Neural crest cell (in vitro differentiated cells): ENCODE data around the gene VWA3A. TPM values are rescaled to one million over a fixed set of nuclear protein-coding genes. Genes with fewer than 3 reads are reported as not detected.

Experiments
- DNase-seq: peaks from one replicate; pipeline ENCODE4 v3.0.0; 2021; ENCODE audit warnings: low read depth, mixed read lengths, low spot score
- H3K27ac Mint-ChIP-seq: one replicate; pipeline ENCODE4 v1.8.0; 2021; ENCODE audit warnings: mild to moderate bottlenecking, mixed read lengths; ENCODE audit not compliant: unreplicated experiment
- H3K27me3 Mint-ChIP-seq: 2 replicates; pipeline ENCODE4 v1.8.0; 2021; ENCODE audit warnings: low read depth, mild to moderate bottlenecking, mixed read lengths
- H3K36me3 Mint-ChIP-seq: 2 replicates; pipeline ENCODE4 v1.8.0; 2021; ENCODE audit warnings: low read depth, mild to moderate bottlenecking, mixed read lengths
- H3K4me1 Mint-ChIP-seq: 2 replicates; pipeline ENCODE4 v1.8.0; 2021; ENCODE audit warnings: mixed read lengths
- H3K4me3 Mint-ChIP-seq: one replicate; pipeline ENCODE4 v1.8.0; 2021; ENCODE audit warnings: mild to moderate bottlenecking, mixed read lengths
- H3K9me3 Mint-ChIP-seq: 2 replicates; pipeline ENCODE4 v1.8.0; 2021; ENCODE audit warnings: mixed read lengths
- CTCF ChIP-seq: fragments of 200-600 bp; sonication (generic); conservative IDR thresholded peaks from 2 replicates; pipeline ENCODE4 v1.5.0; 2021; ENCODE audit warnings: antibody characterized with exemption, mild to moderate bottlenecking
- total RNA-seq: library from RNA; stranded (reverse); gene quantifications from 2 replicates; pipeline ENCODE4 v1.2.1, GENCODE V29; 2021

The VWA3A gene
- total RNA-seq, 1 donor from 2014 or later, result not detected

- Mint-ChIP-seq H3K4me1 (peaks cover 9% of the 10 kb centered on the region), H3K27ac (no peak overlapping the region), H3K27me3 (peaks cover 16% of the 10 kb centered on the region), H3K9me3 (no peaks in the 10 kb centered on the region), H3K36me3 (no peaks in the 10 kb centered on the region), H3K4me3 (no peak overlapping the region)
- no peak for DNase-seq
- TF ChIP-seq CTCF, result no peak
Measured at GRCh38 chr16:22093331-22093730, 990 bp downstream of the VWA3A start.

- H3K27ac Mint-ChIP-seq, result no peak overlapping the region
- peaks cover 9% of the 10 kb centered on the region for H3K4me1 Mint-ChIP-seq
- H3K9me3 Mint-ChIP-seq, result no peaks in the 10 kb centered on the region
- peaks cover 16% of the 10 kb centered on the region for H3K27me3 Mint-ChIP-seq
- H3K36me3 Mint-ChIP-seq, result no peaks in the 10 kb centered on the region
- H3K4me3 Mint-ChIP-seq, result no peak overlapping the region
- DNase-seq, result no peak
- TF ChIP-seq CTCF, result no peak
Measured at GRCh38 chr16:22093996-22094395, 1.7 kb downstream of the VWA3A start.

- Mint-ChIP-seq H3K27me3 (peaks cover 16% of the 10 kb centered on the region), H3K4me3 (no peak overlapping the region), H3K4me1 (no peaks in the 10 kb centered on the region), H3K36me3 (no peaks in the 10 kb centered on the region), H3K9me3 (no peaks in the 10 kb centered on the region), H3K27ac (no peak overlapping the region)
- TF ChIP-seq CTCF, result peak; percentile 69
- no peak for DNase-seq
Measured at GRCh38 chr16:22098405-22099255, 6.3 kb downstream of the VWA3A start.

GRCh38 chr16:22099256-22099975, 7.1 kb downstream of the VWA3A start:
- Mint-ChIP-seq H3K9me3 (no peaks in the 10 kb centered on the region), H3K27me3 (peaks cover 16% of the 10 kb centered on the region), H3K36me3 (no peaks in the 10 kb centered on the region), H3K4me1 (no peaks in the 10 kb centered on the region), H3K27ac (no peak overlapping the region), H3K4me3 (no peak overlapping the region)
- no peak for TF ChIP-seq CTCF
- DNase-seq, result no peak

GRCh38 chr16:22103441-22103840, 11.1 kb downstream of the VWA3A start:
- no peak for TF ChIP-seq CTCF
- no peak for DNase-seq
- Mint-ChIP-seq H3K27ac (no peak overlapping the region), H3K36me3 (no peaks in the 10 kb centered on the region), H3K27me3 (peaks cover 20% of the 10 kb centered on the region), H3K4me3 (no peak overlapping the region), H3K9me3 (no peaks in the 10 kb centered on the region), H3K4me1 (no peaks in the 10 kb centered on the region)
